OCI-LY7 (cell line): ENCODE results near the gene PBLD. TPM values are rescaled to one million over a fixed set of nuclear protein-coding genes. Genes with fewer than 3 reads are reported as not detected.

Experiments
- BruUV-seq: library from RNA; stranded (reverse); fragments of 400-500 nt; replicated peaks from 2 replicates; lab custom pipeline; 2021; lab: Mats Ljungman, UMichigan
- CTCF ChIA-PET: fragments of 300-600 bp; sonication (Branson Sonifier 250); formaldehyde crosslinking; loops from one replicate; lab custom pipeline; 2022; ENCODE audit warnings: antibody characterized with exemption; ENCODE audit not compliant: unreplicated experiment; lab: Charles Lee
- POLR2A ChIA-PET: fragments of 300-600 bp; sonication (Branson Sonifier 250); formaldehyde crosslinking; loops from one replicate; lab custom pipeline; 2022; ENCODE audit warnings: antibody characterized with exemption; lab: Charles Lee
- DNase-seq: peaks from one replicate; pipeline ENCODE4 v3.0.0-alpha.2; 2015; ENCODE audit warnings: low spot score
- H2AFZ ChIP-seq: fragments of 200-600 bp; sonication (generic), shearing (Covaris generic); 2 replicates; pipeline ENCODE4 v1.6.1; 2014; ENCODE audit warnings: mild to moderate bottlenecking, antibody characterized with exemption, low read length, moderate library complexity
- H3K27ac ChIP-seq: fragments of 200-600 bp; sonication (generic); 2 replicates; pipeline ENCODE4 v1.5.1; 2014; ENCODE audit warnings: mixed run types, low read depth, mild to moderate bottlenecking, moderate library complexity, low read length, inconsistent platforms; ENCODE audit not compliant: poor library complexity, severe bottlenecking
- H3K36me3 ChIP-seq: fragments of 200-600 bp; sonication (generic); 2 replicates; pipeline ENCODE4 v1.6.1; 2014; ENCODE audit warnings: mild to moderate bottlenecking, antibody characterized with exemption, low read length, moderate library complexity, mixed read lengths; ENCODE audit not compliant: insufficient read depth
- H3K4me1 ChIP-seq: fragments of 200-600 bp; sonication (generic); 2 replicates; pipeline ENCODE4 v1.5.1; 2014; ENCODE audit warnings: mild to moderate bottlenecking, low read length; ENCODE audit not compliant: insufficient read depth, poor library complexity, severe bottlenecking
- H3K4me2 ChIP-seq: fragments of 200-600 bp; sonication (generic); 2 replicates; pipeline ENCODE4 v1.6.1; 2014; ENCODE audit warnings: mild to moderate bottlenecking, low read length
- H3K4me3 ChIP-seq: fragments of 200-600 bp; sonication (generic); 2 replicates; pipeline ENCODE4 v1.5.1; 2014; ENCODE audit warnings: mild to moderate bottlenecking, low read depth, low read length; ENCODE audit not compliant: poor library complexity, severe bottlenecking
- H3K79me2 ChIP-seq: fragments of 200-600 bp; sonication (generic); 2 replicates; pipeline ENCODE4 v1.6.1; 2016; ENCODE audit warnings: low read depth, mild to moderate bottlenecking, low read length, moderate library complexity, mixed read lengths; ENCODE audit not compliant: insufficient read depth
- H3K9me2 ChIP-seq: fragments of 200-600 bp; sonication (generic); 2 replicates; pipeline ENCODE4 v1.6.1; 2016; ENCODE audit warnings: mild to moderate bottlenecking, low read length, mixed read lengths; ENCODE audit not compliant: insufficient read depth
- H3K9me3 ChIP-seq: fragments of 200-600 bp; sonication (generic); 2 replicates; pipeline ENCODE4 v1.6.1; 2014; ENCODE audit warnings: mild to moderate bottlenecking, mixed run types, low read length, mixed read lengths
- H4K20me1 ChIP-seq: fragments of 200-600 bp; sonication (generic); 2 replicates; pipeline ENCODE4 v1.6.1; 2014; ENCODE audit warnings: mild to moderate bottlenecking, antibody characterized with exemption, low read length, moderate library complexity, mixed read lengths; ENCODE audit not compliant: insufficient read depth
- CTCF ChIP-seq: fragments of 200-600 bp; sonication (generic); conservative IDR thresholded peaks from 2 replicates; pipeline ENCODE4 v1.5.1; 2014; ENCODE audit warnings: mild to moderate bottlenecking, antibody characterized with exemption, low read length, moderate library complexity, mixed read lengths
- EZH2phosphoT487 ChIP-seq: fragments of 200-600 bp; sonication (generic); IDR thresholded peaks from 2 replicates; pipeline ENCODE4 v1.6.1; 2018; ENCODE audit warnings: low read depth, borderline replicate concordance, mild to moderate bottlenecking, mixed run types, antibody characterized with exemption, low read length, moderate library complexity, mixed read lengths
- intact Hi-C: fragments of 100-400 bp; cut with micrococcal nuclease; formaldehyde crosslinking; loops from one replicate; pipeline ENCODE4 v1.10.0; 2022; ENCODE audit not compliant: unreplicated experiment
- total RNA-seq, 2 experiments: library from RNA; depleted of rRNA in 1 of 2; stranded (reverse); fragments of >200 nt in 1 of 2; shearing (Covaris generic) in 1 of 2; gene quantifications; 2 replicates each; pipeline ENCODE4 v1.2.3, GENCODE V29; 2014 to 2022

The PBLD gene
- total RNA-seq, 2 experiments from 2014 or later: 3.1 to 5.9 TPM

GRCh38 chr10:68296843-68297663 lies 35.7 kb downstream of the PBLD start:
- Histone ChIP-seq H3K27ac (peak overlapping the region; percentile 46), H3K9me3 (no peaks in the 10 kb centered on the region), H3K79me2 (no peaks in the 10 kb centered on the region), H3K4me2 (peak overlapping the region; percentile 63), H3K4me3 (peak overlapping the region; percentile 41), H4K20me1 (no peaks in the 10 kb centered on the region), H3K4me1 (peaks cover 56% of the 10 kb centered on the region), H3K9me2 (no peaks in the 10 kb centered on the region), H3K36me3 (no peaks in the 10 kb centered on the region), H2AFZ (peak overlapping the region; percentile 93)
- POLR2A ChIA-PET: interaction anchor here (0.6 to 0.9 kb wide), 3 partner anchors 9 to 74 kb away, joined by 3 to 5 read pairs (median 3); partner anchors contain the start of genes HNRNPH3 and PBLD
- no TSS peak for BruUV-seq
- peak; percentile 35 for DNase-seq
- TF ChIP-seq EZH2phosphoT487 (no peak), CTCF (no peak)
- CTCF ChIA-PET: interaction anchor here (0.5 kb wide), 1 partner anchor 145 kb away, joined by 3 read pairs; no protein-coding TSS in a partner anchor
- intact Hi-C loops: no loop called here

GRCh38 chr10:68290736-68291135 lies 42.0 kb downstream of the PBLD start:
- no peak for DNase-seq
- H3K4me2 ChIP-seq: no peak overlapping the region
- H3K4me1 ChIP-seq: peaks cover 12% of the 10 kb centered on the region
- ChIA-PET CTCF (no interaction called here), POLR2A (no interaction called here)
- intact Hi-C loops: no loop called here
- no peak overlapping the region for H3K27ac ChIP-seq
- H2AFZ ChIP-seq: no peak overlapping the region
- H4K20me1 ChIP-seq: no peaks in the 10 kb centered on the region
- no peaks in the 10 kb centered on the region for H3K9me2 ChIP-seq
- H3K4me3 ChIP-seq: no peak overlapping the region
- H3K79me2 ChIP-seq: no peaks in the 10 kb centered on the region
- BruUV-seq: no TSS peak
- no peak for TF ChIP-seq CTCF
- H3K36me3 ChIP-seq: no peaks in the 10 kb centered on the region
- no peaks in the 10 kb centered on the region for H3K9me3 ChIP-seq

GRCh38 chr10:68288717-68289116 lies 44.0 kb downstream of the PBLD start:
- BruUV-seq: no TSS peak
- CTCF ChIA-PET: interaction anchor here (0.9 to 1.7 kb wide), 2 partner anchors 30 to 58 kb away, joined by 3 read pairs; no protein-coding TSS in a partner anchor
- no peak overlapping the region for H3K4me3 ChIP-seq
- POLR2A ChIA-PET: interaction anchor here (0.5 to 2.6 kb wide), 7 partner anchors 12 to 319 kb away, joined by 3 to 18 read pairs (median 4); no protein-coding TSS in a partner anchor
- no peak overlapping the region; the same call in 1 of the 2 replicates for H2AFZ ChIP-seq
- no peak for TF ChIP-seq CTCF
- no peak for TF ChIP-seq EZH2phosphoT487
- no peaks in the 10 kb centered on the region for H4K20me1 ChIP-seq
- intact Hi-C loops: no loop called here
- no peak for DNase-seq
- H3K79me2 ChIP-seq: no peaks in the 10 kb centered on the region
- H3K9me2 ChIP-seq: no peaks in the 10 kb centered on the region
- H3K9me3 ChIP-seq: no peaks in the 10 kb centered on the region
- H3K27ac ChIP-seq: no peak overlapping the region
- H3K36me3 ChIP-seq: no peaks in the 10 kb centered on the region
- H3K4me1 ChIP-seq: peaks cover 12% of the 10 kb centered on the region
- peak overlapping the region; percentile 18; the same call in 1 of the 2 replicates for H3K4me2 ChIP-seq
